HepG2 (cell line): ENCODE data around the gene GSKIP. TPM values are rescaled to one million over a fixed set of nuclear protein-coding genes. Genes with fewer than 3 reads are reported as not detected.

Source experiments
- ATAC-seq: fragments of 200-7000 bp; cut with Tn5 transposase; 3 replicates; pipeline ENCODE4 v1.9.1; 2020; ENCODE audit warnings: mild to moderate bottlenecking, moderate library complexity
- BruUV-seq: library from RNA; stranded (reverse); fragments of 400-500 nt; replicated peaks from 2 replicates; lab custom pipeline; 2021; lab: Mats Ljungman, UMichigan
- CTCF ChIA-PET: fragments of 300-600 bp; formaldehyde crosslinking; extraction: SDS; loops from one replicate; lab custom pipeline; 2021; ENCODE audit warnings: low total read pairs, inconsistent platforms, low intra/inter-chr PET ratio; lab: Yijun Ruan, JAX
- POLR2A ChIA-PET: fragments of 350-600 bp; sonication (Branson Sonifier 250); formaldehyde crosslinking; loops from one replicate; lab custom pipeline; 2020; ENCODE audit warnings: antibody characterized with exemption, inconsistent platforms; lab: Yijun Ruan, JAX
- DNase-seq: peaks from one replicate; pipeline ENCODE4 v3.0.0-alpha.2; 2015; ENCODE audit warnings: low spot score
- FAIRE-seq: peaks from 3 replicates; lab custom pipeline; 2011; peaks lifted over from hg19 to GRCh38; lab: Jason Lieb, UNC
- H2AFZ ChIP-seq: one replicate; pipeline ENCODE4 v1.6.1; 2011; ENCODE audit warnings: low read length, inconsistent platforms
- H3K27ac ChIP-seq: fragments of 300-600 bp; 3 replicates; pipeline ENCODE4 v1.8.0; 2011; ENCODE audit warnings: mixed run types, mild to moderate bottlenecking, mixed read lengths, low read length, inconsistent platforms; ENCODE audit not compliant: insufficient read depth; ENCODE audit errors: extremely low read length
- H3K27me3 ChIP-seq, 2 experiments: fragments of 200-600 bp in 1 of 2; 2 replicates in 1 of 2; 3 replicates in 1 of 2; pipeline versions ENCODE4 v1.6.0 to v1.8.0; 2011; ENCODE audit warnings: low read length in 2 of 2, mild to moderate bottlenecking in 2 of 2, moderate library complexity in 2 of 2, inconsistent platforms in 1 of 2; ENCODE audit not compliant: insufficient read depth in 2 of 2, control insufficient read depth in 1 of 2
- H3K36me3 ChIP-seq, 2 experiments: fragments of 200-600 bp in 1 of 2; replicated peaks in 1 of 2; 2 replicates in 1 of 2; 3 replicates in 1 of 2; pipeline versions ENCODE4 v1.5.1 to v1.8.0; 2011; ENCODE audit warnings: low read length in 2 of 2, inconsistent platforms in 1 of 2; ENCODE audit not compliant: insufficient read depth in 2 of 2, control insufficient read depth in 1 of 2
- H3K4me1 ChIP-seq: 2 replicates; pipeline ENCODE4 v1.5.1; 2012; ENCODE audit warnings: low read length, inconsistent platforms; ENCODE audit not compliant: insufficient read depth
- H3K4me2 ChIP-seq: 2 replicates; pipeline ENCODE4 v1.6.0; 2011; ENCODE audit warnings: low read depth, low read length, inconsistent platforms
- H3K4me3 ChIP-seq, 3 experiments: fragments of 200-600 bp in 1 of 3; sonication (generic), shearing (Covaris generic) in 1 of 3; replicated peaks in 1 of 3; 2 replicates each; pipeline ENCODE4 v1.5.1; 2011 to 2016; ENCODE audit warnings: low read length in 3 of 3, inconsistent platforms in 2 of 3, low read depth in 2 of 3, mild to moderate bottlenecking in 2 of 3, control low read depth in 1 of 3, mixed read lengths in 1 of 3; ENCODE audit not compliant: insufficient read depth in 1 of 3
- H3K79me2 ChIP-seq: one replicate; pipeline ENCODE4 v1.6.1; 2011; ENCODE audit warnings: low read length, inconsistent platforms; ENCODE audit not compliant: insufficient read depth
- H3K9ac ChIP-seq: 2 replicates; pipeline ENCODE4 v1.6.0; 2011; ENCODE audit warnings: mild to moderate bottlenecking, low read depth, low read length, inconsistent platforms; ENCODE audit not compliant: insufficient read depth
- H3K9me3 ChIP-seq: 2 replicates; pipeline ENCODE4 v1.5.1; 2012; ENCODE audit warnings: mild to moderate bottlenecking, low read length
- H4K20me1 ChIP-seq: 2 replicates; pipeline ENCODE4 v1.6.0; 2011; ENCODE audit warnings: inconsistent platforms, mild to moderate bottlenecking, low read length, moderate library complexity; ENCODE audit not compliant: insufficient read depth
- ASH2L ChIP-seq: fragments of 300-600, 200-600 bp; sonication (generic); IDR thresholded peaks from 2 replicates; pipeline ENCODE4 v1.7.0; 2017; ENCODE audit warnings: low read depth, mild to moderate bottlenecking, moderate library complexity, mixed read lengths, low read length; ENCODE audit not compliant: insufficient read length
- DNMT3B ChIP-seq: conservative IDR thresholded peaks from 2 replicates; pipeline ENCODE4 v1.6.1; 2016; ENCODE audit warnings: missing biosample characterization, control low read depth
- GFI1 ChIP-seq: sonication (generic); formaldehyde crosslinking; IDR thresholded peaks from 2 replicates; pipeline ENCODE4 v1.5.0; 2020; ENCODE audit warnings: missing genetic modification reagents, mild to moderate bottlenecking, borderline replicate concordance
- HNRNPK ChIP-seq: fragments of 200-400 bp; formaldehyde crosslinking; IDR thresholded peaks from 2 replicates; pipeline ENCODE4 v1.6.1; 2018; ENCODE audit warnings: low read length, low read depth, moderate library complexity, mild to moderate bottlenecking; ENCODE audit not compliant: poor library complexity, severe bottlenecking
- HOXA9 ChIP-seq: sonication (generic); formaldehyde crosslinking; IDR thresholded peaks from 2 replicates; pipeline ENCODE4 v1.8.1; 2022; ENCODE audit warnings: missing genetic modification reagents, mild to moderate bottlenecking, moderate library complexity, borderline replicate concordance
- KDM3A ChIP-seq: IDR thresholded peaks from 2 replicates; pipeline ENCODE4 v1.6.1; 2018; ENCODE audit warnings: low read depth, missing compliant biosample characterization
- KDM4B ChIP-seq: sonication (generic); formaldehyde crosslinking; IDR thresholded peaks from 2 replicates; pipeline ENCODE4 v1.4.0; 2020; ENCODE audit warnings: missing genetic modification reagents
- LBX2 ChIP-seq: sonication (generic); formaldehyde crosslinking; IDR thresholded peaks from 2 replicates; pipeline ENCODE4 v1.5.0; 2020; ENCODE audit warnings: missing genetic modification reagents, mild to moderate bottlenecking, borderline replicate concordance
- MBNL3 ChIP-seq: fragments of 250-450 bp; sonication (Bioruptor Pico); conservative IDR thresholded peaks from 2 replicates; pipeline ENCODE4 v1.8.0; 2022; ENCODE audit warnings: mild to moderate bottlenecking, inconsistent platforms
- MTA3 ChIP-seq: sonication (generic); formaldehyde crosslinking; IDR thresholded peaks from 2 replicates; pipeline ENCODE4 v1.4.0; 2020; ENCODE audit warnings: missing genetic modification reagents
- MYC ChIP-seq: sonication (generic); formaldehyde crosslinking; IDR thresholded peaks from 2 replicates; pipeline ENCODE4 v1.9.0; 2021; ENCODE audit warnings: missing genetic modification reagents, borderline replicate concordance
- NFIB ChIP-seq: sonication (generic); formaldehyde crosslinking; IDR thresholded peaks from 2 replicates; pipeline ENCODE4 v1.9.0; 2021; ENCODE audit warnings: missing genetic modification reagents, mild to moderate bottlenecking, borderline replicate concordance
- PHF5A ChIP-seq: IDR thresholded peaks from one replicate; pipeline ENCODE4 v1.6.1; 2018; ENCODE audit warnings: low read depth, missing genetic modification reagents; ENCODE audit not compliant: unreplicated experiment
- PITX1 ChIP-seq: sonication (generic); formaldehyde crosslinking; IDR thresholded peaks from 2 replicates; pipeline ENCODE4 v1.5.1; 2020; ENCODE audit warnings: mild to moderate bottlenecking, missing genetic modification reagents
- PRPF4 ChIP-seq: fragments of 200-400 bp; formaldehyde crosslinking; IDR thresholded peaks from 2 replicates; pipeline ENCODE4 v1.6.1; 2016; ENCODE audit warnings: low read length, low read depth; ENCODE audit not compliant: poor library complexity, severe bottlenecking
- TAF1 ChIP-seq: sonication (generic); formaldehyde crosslinking; IDR thresholded peaks from 2 replicates; pipeline ENCODE4 v1.4.0; 2020; ENCODE audit warnings: missing genetic modification reagents
- ZFX ChIP-seq: sonication (generic); formaldehyde crosslinking; IDR thresholded peaks from 2 replicates; pipeline ENCODE4 v1.4.0; 2020; ENCODE audit warnings: mild to moderate bottlenecking, low read depth, missing genetic modification reagents, moderate library complexity
- ZFY ChIP-seq: sonication (generic); formaldehyde crosslinking; IDR thresholded peaks from 2 replicates; pipeline ENCODE4 v1.4.0; 2020; ENCODE audit warnings: missing genetic modification reagents
- ZNF598 ChIP-seq: sonication (generic); formaldehyde crosslinking; IDR thresholded peaks from 2 replicates; pipeline ENCODE4 v1.5.1; 2020; ENCODE audit warnings: mild to moderate bottlenecking, missing genetic modification reagents, borderline replicate concordance
- ZNF660 ChIP-seq: sonication (generic); formaldehyde crosslinking; IDR thresholded peaks from 2 replicates; pipeline ENCODE4 v1.5.1; 2020; ENCODE audit warnings: mild to moderate bottlenecking, low read depth, missing genetic modification reagents, borderline replicate concordance
- ZNF670 ChIP-seq: sonication (generic); formaldehyde crosslinking; IDR thresholded peaks from 2 replicates; pipeline ENCODE4 v1.8.0; 2022; ENCODE audit warnings: mild to moderate bottlenecking, missing genetic modification reagents, borderline replicate concordance
- WGBS: methylation state at CpG from one replicate; pipeline ENCODE4 v1.1.6; 2017; ENCODE audit warnings: low lambda C conversion rate; 5-methylcytosine and 5-hydroxymethylcytosine counted together
- in situ Hi-C: cut with HindIII; loops from 2 replicates; pipeline ENCODE4 v1.10.0; 2017; ENCODE audit warnings: low pct_unique_long_range_greater_than_20kb; ENCODE audit not compliant: extremely low pct_ligation_motif_present
- intact Hi-C: fragments of 100-400 bp; cut with micrococcal nuclease; formaldehyde crosslinking; loops from one replicate; pipeline ENCODE4 v1.10.0; 2022; ENCODE audit not compliant: unreplicated experiment
- polyA plus RNA-seq, 8 experiments: library from polyadenylated mRNA; depleted of rRNA in 3 of 8; stranded (reverse) in 7 of 8; unstranded in 1 of 8; fragments of >200 nt; fragmentation: Illumina TruSeq in 4 of 8; extraction: Trizol in 4 of 8; gene quantifications; 2 replicates each; pipeline versions ENCODE4 v1.2.1 to v1.2.3, GENCODE V29; 2011 to 2016; ENCODE audit warnings: low read depth in 4 of 8, missing spikeins in 1 of 8, mixed read lengths in 1 of 8; ENCODE audit not compliant: insufficient read depth in 1 of 8
- total RNA-seq, 5 experiments: library from RNA; depleted of rRNA; stranded (reverse); fragments of >200 nt; fragmentation: Illumina TruSeq; extraction: Trizol; gene quantifications; 2 replicates each; pipeline ENCODE4 v1.2.3, GENCODE V29; 2016; ENCODE audit warnings: low read depth in 1 of 5

Gene GSKIP
- total and polyA plus RNA-seq, 2 of the 13 experiments (the other 11 are each of a cell fraction or from before 2014, with no cell fraction given), result 12.5 to 27.3 TPM

- BruUV-seq, result no TSS peak
- no peaks in the 10 kb centered on the region for H3K9me3 ChIP-seq
- no peak for TF ChIP-seq ZNF670 (CRISPR knock-in tag)
- TF ChIP-seq ZNF598 (CRISPR knock-in tag), result no peak
- no peak for TF ChIP-seq KDM4B (CRISPR knock-in tag)
- no peak for TF ChIP-seq DNMT3B
- TF ChIP-seq HOXA9 (CRISPR knock-in tag), result no peak
- TF ChIP-seq PRPF4, result no peak
- TF ChIP-seq ZFY (CRISPR knock-in tag), result no peak
- no peak for TF ChIP-seq HNRNPK
- TF ChIP-seq, all 625 proteins: peak for 0
- no peaks in the 10 kb centered on the region; a peak in 1 of 5 replicates for H3K27me3 ChIP-seq
- H3K4me1 ChIP-seq, result peaks cover 27% of the 10 kb centered on the region
- no peaks in the 10 kb centered on the region for H4K20me1 ChIP-seq
- WGBS, result 100% methylated on average over 1 of the region's 1 CpG
- ChIA-PET POLR2A (no interaction called here), CTCF (no interaction called here)
- intact Hi-C loops, result no loop called here
- no peak overlapping the region for H3K4me2 ChIP-seq
- FAIRE-seq, result no peak
- peaks cover 42% of the 10 kb centered on the region for H3K79me2 ChIP-seq
- no peak for ATAC-seq
- in situ Hi-C loops, result no loop called here
- no peak overlapping the region for H3K27ac ChIP-seq
- no peak for DNase-seq
- H3K4me3 ChIP-seq, result no peak overlapping the region
- H3K9ac ChIP-seq, result no peak overlapping the region
- no peak overlapping the region for H2AFZ ChIP-seq
- no peaks in the 10 kb centered on the region for H3K36me3 ChIP-seq
Measured at GRCh38 chr14:96368534-96368933, 5.2 kb downstream of the GSKIP start.

GRCh38 chr14:96370528-96370927, 7.2 kb downstream of the GSKIP start:
- no peak overlapping the region for H3K27ac ChIP-seq
- in situ Hi-C loops, result no loop called here
- H3K4me2 ChIP-seq, result no peak overlapping the region
- BruUV-seq, result no TSS peak
- no peak for ATAC-seq
- H3K9me3 ChIP-seq, result no peaks in the 10 kb centered on the region
- peaks cover 15% of the 10 kb centered on the region for H3K4me1 ChIP-seq
- no peak for FAIRE-seq
- WGBS, result 94% methylated on average over 5 of the region's 5 CpGs
- H3K9ac ChIP-seq, result no peak overlapping the region
- CTCF ChIA-PET, result no interaction called here
- H3K4me3 ChIP-seq, result no peak overlapping the region
- TF ChIP-seq GFI1 (CRISPR knock-in tag) (no peak), ZNF660 (CRISPR knock-in tag) (no peak), ASH2L (no peak), KDM3A (no peak), MBNL3 (CRISPR knock-in tag) (no peak), MYC (CRISPR knock-in tag) (no peak), MTA3 (no peak), PITX1 (CRISPR knock-in tag) (no peak), LBX2 (CRISPR knock-in tag) (no peak), ZFX (CRISPR knock-in tag) (no peak), TAF1 (CRISPR knock-in tag) (no peak), PHF5A (no peak), NFIB (CRISPR knock-in tag) (no peak)
- no peaks in the 10 kb centered on the region for H3K27me3 ChIP-seq
- H3K79me2 ChIP-seq, result peaks cover 27% of the 10 kb centered on the region
- H4K20me1 ChIP-seq, result no peaks in the 10 kb centered on the region
- POLR2A ChIA-PET, result no interaction called here
- intact Hi-C loops, result no loop called here
- no peak for DNase-seq
- no peak overlapping the region for H2AFZ ChIP-seq
- no peaks in the 10 kb centered on the region for H3K36me3 ChIP-seq
